D341Med (cell line): ENCODE measurements around the gene SNX7.

Source experiments
- DNase-seq: peaks from one replicate; pipeline ENCODE4 v3.0.0; 2012; ENCODE audit warnings: low spot score

The SNX7 gene, protein sequence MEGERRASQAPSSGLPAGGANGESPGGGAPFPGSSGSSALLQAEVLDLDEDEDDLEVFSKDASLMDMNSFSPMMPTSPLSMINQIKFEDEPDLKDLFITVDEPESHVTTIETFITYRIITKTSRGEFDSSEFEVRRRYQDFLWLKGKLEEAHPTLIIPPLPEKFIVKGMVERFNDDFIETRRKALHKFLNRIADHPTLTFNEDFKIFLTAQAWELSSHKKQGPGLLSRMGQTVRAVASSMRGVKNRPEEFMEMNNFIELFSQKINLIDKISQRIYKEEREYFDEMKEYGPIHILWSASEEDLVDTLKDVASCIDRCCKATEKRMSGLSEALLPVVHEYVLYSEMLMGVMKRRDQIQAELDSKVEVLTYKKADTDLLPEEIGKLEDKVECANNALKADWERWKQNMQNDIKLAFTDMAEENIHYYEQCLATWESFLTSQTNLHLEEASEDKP

DNA sequence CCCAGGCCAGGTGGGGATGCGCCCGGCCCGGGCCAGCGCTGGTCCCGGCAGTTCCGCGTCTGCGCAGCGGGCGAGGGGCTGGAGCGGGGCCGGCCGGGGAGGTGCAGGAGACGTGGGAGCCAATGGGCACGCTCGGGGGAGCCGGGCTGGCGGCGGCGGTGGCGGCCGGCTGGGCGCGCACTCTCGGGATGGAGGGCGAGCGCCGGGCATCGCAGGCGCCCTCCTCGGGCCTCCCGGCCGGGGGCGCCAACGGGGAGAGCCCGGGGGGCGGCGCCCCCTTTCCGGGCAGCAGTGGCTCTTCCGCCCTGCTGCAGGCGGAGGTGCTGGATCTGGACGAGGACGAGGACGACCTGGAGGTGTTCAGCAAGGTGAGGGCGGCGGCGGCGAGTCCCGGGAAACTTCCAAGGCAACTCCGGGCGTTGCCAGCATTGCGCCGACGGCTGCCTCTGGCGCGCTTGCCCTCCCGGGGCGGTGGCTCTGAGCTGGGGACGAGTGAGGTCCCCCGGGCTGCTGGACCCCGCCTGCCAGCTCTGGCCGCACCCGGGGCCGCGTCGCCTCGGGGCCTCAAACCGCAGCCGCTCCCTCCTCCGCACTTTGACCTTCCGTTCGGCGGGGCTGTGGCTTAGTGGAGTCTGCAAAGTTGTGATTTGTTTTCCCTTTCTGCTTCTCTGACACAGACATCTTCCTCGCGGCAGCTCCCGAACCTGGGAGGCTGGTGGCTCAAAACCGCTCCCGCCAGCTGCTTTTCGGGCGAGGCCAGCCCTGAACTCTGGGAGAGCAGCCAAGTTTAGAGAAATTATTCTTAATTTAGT lies at the start of gene SNX7:
Gene SNX7 (plus strand): TSS at position 178 of the 812 bp plus-strand sequence. CDS start 11 bp downstream, at position 189.
- peak; percentile 81 for DNase-seq

DNA sequence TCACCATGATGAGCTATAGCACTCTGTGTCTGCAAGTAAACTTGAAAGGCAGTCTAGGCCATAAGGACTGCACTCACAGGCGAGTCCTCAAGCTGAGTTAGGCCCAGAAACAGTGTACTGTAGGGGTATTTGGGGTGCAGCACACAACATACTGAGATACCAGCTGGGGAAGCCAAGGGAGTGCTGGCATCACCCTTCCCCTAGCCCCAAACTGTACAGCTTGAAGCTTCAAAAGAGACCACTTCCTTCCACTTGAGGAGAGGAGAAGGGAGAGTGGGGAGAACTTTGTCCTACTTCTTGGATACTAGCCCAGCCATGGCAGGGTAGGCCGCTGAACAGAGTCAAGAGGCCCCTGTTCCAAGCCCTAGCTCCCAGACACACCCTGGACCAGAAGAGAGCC lies 24.2 kb upstream of the SNX7 start:
- no peak for DNase-seq

DNA sequence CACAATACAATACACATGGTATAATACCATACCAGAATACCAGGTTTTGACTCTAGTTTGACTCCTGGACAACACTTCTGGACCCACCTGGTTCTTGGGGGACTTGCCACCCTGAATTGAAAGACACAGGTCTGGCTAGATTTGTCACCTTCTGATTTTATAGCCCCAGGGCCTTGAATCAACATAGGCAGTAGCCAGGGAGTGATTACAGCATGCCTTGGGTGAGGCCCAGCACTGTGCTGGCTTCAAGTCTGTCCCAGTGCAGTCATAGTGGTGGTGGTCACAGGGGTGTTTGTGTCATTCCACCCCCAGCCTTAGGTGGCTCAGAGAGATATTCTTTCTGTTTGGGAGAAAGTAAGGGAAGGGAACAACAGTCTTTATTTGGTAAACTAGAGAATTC lies 23.3 kb upstream of the SNX7 start:
- DNase-seq: no peak

DNA sequence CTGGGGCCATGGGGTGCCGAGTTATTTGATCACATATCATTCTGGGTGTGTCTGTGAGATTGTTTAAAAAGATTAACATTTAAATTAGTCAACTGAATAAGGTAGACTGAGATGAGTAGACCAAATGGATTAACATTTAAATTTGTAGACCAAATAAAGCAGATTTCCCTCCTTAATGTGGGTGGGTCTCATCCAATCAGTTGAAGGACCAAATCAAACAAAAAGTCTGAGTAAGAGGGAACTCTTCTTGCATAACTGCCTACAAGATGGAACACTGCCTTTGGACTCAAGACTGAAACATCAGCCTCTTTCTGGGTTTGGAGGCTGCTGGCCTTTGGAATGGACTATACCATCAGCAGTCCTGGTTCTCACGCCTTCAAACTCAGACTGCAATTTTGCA lies 17.0 kb upstream of the SNX7 start:
- DNase-seq: no peak

DNA sequence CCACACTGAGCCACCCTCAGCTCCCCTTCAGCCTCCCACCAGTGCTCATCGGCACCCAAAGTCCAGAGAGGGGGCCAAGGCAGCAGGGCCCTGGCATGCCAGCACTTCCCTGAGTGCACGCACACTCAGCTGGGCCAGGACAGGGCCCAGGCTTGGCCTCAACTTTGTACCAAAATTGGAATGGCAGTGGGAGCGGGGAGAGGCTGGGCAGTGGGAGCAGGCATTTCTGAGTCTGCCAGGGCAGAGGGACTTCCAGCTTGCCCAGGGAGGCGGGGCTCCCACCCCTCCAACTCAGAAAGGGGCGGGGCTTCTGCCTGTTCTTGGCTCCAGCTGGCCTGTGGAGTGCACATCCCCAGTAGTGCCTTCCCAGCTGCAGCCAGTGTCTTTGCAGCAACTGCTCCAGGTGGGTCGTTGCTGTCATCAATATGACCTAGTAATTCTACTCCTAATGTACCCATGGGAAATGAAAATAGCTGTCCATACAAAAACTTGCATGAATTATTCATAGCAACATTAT lies 10.3 kb upstream of the SNX7 start:
- no peak for DNase-seq

DNA sequence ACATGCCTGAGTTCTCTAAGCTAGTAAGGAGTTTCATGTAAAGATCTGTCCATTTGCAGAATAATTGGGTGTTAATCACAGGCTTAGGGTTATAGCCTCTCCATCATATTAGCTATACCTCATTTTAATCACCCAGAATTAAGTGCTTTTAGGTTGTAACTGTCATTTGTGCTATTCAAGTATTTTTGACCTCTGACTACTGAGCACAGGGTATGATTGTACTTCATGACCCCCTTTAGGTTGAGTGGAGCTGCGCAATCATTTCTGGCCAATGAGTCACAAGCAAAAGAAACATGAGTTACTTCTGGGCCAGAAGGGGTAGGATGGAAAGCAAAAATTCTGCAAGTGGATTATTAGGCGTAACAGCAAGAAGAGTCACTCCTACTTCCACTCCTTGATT lies 8.4 kb upstream of the SNX7 start:
- DNase-seq: no peak

DNA sequence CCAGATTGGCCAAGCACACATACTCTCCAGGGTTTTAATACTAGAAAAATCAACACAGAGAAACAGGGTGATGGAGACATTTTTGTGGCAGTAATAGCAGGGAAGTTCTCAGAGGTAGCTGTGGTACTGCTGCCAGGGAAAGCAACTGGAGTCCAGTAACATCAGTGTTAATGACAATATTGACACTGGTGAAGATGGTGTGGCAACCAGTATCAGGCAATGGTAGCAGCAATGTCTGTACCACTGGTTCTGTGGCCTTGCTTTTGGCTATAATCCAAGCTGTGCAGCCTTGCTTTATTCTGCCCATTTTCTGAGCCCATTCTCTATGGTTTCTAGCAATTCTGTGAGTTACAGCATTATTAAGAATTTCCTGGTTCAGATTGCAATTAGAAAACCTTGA lies 1.6 kb upstream of the SNX7 start:
- DNase-seq: no peak

DNA sequence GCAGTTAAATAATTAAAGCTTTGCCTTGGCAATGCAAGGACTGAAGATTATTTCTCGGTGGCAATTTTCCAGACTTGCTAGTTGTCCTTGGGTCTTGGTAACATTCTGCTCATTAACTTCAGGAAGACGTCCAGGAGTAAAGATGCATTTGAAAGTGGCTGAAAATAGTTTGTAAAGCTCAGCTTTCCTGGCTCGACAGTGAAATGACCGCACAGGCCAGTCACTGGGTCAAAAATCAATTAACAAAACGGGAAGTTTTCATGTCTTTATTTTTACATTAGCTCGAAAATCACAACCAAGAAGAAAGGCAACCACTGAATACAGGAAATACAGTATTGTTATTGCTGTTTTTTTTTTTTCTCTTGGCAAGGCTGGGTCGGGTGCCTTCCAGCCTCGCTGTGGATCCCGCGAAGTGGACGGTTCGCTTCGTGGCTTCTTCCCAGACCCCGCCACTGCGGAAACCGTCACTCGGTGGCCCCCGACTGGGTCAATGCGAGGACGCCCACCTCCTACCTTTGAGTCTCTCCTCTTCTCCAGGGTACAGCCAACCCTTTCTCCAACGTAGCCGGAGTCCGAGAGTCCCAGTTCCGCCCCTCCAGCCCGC lies 479 bp upstream of the SNX7 start:
- DNase-seq: no peak

DNA sequence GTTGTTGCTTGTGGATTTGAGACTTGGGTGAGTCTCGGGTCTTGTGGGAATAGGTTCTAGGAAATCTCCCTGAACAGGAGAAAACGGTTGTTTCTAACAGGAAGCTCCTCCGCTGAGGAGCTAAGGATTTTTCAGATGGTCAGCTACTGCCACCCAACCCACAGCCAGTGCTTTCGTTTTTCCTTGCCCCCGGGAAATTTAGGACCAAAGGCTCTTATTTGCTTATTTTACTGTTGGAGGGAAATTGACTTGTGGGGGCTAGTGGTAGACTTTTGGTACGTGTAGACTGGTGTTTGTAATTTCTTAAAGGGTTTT lies 792 bp downstream of the SNX7 start:
- peak; percentile 30 for DNase-seq

DNA sequence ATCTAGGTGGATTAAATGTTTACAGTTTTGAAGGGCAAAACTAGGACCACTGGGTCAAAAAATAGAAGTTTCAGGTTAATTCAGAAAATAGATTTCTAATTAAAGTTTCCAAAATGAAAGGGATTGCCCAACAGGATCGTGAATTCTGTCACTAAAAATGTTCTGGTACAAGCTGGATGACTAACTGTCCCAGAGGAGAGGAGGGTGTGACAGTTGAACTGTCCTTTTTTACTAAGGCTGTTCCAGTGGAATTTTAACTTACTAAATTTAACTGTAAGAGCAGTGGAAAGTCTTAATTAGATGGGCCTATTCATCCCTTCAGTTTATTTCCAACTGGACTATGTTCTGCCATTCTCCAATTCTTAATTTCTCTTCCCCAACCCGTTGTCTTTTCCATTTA lies 7.2 kb downstream of the SNX7 start:
- DNase-seq: no peak

DNA sequence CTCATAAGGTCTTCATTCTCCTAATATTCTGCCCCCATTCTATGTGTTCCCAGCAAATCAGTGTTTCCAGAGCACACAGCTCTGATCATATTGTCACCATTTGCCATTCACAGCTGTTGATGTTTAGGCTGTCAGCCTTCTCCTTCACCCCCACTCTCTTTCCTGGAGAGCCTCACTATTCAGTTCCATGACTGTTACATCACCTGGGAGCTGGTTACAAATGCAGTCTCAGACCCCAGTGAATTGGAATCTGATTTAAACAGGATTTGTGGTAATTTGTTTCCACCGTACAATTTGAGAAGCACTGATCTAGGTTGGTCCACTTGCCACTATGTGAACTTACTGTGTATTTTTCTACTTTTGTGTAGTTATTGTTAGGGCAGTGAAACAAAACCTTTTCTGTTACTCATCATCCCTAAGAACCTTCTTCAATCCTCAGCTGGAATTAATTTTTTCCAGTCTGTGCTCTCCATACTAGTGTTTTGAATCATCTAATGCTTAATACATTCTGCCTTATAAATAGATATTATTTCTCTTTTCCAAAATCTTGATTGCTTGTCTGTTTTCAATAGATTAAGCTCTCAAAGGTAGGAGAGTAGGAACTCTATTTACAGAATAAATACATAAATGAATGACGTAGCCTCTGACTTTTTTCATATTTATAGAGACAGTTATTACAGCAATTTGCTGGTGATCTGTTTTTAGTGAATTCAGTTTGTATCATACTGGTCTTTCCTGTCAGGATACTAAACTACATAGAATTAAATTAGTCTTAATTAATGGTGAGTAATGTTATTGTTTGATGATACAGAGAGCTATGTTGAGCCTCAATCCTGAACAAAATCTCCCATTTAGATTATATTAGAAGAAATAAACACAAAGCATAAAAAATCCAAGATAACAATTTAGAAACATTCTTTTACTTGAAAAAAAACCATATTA lies 8.1 kb downstream of the SNX7 start:
- DNase-seq: no peak

DNA sequence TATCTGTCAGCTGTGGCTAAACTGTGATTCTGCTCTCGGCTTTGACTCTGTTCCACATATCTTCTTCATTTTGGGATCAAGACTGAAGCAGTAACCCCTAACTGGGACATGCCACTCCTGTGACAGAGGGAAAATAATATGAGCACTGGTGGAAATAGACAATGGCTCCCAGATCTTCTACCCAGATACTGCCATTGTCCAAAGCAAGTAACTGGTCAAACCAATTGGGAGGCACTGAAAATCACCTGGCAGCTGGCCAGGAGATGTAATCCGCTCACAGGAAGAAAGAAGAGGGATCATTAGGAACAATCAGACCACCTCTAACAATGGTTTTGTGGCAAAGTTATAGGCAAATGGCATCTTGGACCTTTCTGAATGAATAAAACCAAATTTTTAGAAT lies 10.7 kb downstream of the SNX7 start:
- no peak for DNase-seq

DNA sequence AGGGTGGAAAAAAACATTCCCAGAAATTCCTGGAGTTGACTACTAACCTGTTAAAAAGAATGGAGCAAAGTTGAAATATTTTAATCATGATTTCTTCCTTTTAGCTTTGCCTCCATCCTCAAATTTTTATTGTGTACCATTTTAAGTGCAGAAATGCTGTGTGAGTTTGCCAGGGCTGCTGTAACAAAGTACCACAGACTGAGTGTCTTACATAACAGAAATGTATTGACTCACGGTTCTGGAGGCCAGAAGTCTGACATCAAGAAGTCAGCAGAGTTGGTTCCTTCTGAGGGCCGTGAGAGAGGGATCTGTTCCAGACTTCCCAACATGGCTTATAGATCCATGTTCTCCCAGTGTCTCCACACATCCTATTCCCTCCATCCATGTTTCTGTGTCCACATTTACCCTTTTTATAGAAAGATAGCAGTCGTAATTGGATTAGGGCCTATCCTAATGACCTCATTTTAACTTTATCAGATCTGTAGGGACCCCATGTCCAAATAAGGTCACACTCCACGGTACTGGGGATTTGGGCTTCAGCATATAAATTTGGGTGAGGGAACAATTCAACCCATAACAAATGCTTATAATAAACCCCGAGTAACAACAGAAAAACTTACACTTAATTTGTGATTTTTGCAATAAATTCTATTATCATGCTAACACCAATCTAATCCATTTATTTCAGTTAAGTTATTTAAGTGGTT lies 12.7 kb downstream of the SNX7 start:
- no peak for DNase-seq

DNA sequence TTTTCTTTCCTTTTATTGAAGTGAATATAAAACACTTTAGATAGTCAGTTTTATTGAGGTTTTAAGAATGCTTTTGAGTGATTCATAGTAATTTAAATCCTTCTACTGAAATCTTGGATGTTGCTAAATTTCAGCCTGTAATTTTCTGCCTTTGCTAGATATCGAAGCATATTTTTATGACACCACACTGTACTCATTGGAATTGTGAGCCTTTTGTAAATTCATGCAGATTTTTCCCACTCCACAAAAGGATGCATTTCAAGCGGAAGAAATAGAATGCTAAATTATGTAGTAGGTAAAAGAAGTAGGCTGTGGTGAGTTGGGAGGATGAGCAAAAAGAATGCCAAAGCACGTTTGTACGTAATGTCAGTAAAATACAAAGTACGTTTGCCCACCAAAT lies 13.8 kb downstream of the SNX7 start:
- DNase-seq: no peak

DNA sequence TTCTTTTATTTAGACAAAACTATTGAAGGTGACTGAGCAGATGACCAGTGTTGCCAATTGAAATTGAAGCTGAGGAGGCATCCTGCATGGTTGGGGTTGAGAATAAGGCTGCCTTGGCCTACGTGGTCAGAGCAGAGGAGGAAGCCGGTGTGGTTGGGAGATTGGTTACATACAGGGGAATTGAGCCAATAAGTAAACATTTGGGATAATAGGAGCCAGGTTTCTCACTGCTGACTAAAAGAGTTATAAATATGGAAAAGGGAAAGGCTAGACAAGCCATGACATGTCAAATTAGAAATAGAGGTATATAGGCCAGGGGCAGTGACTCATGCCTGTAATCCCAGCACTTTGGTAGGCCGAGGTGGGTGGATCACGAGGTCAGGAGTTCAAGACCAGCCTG lies 15.8 kb downstream of the SNX7 start:
- no peak for DNase-seq

DNA sequence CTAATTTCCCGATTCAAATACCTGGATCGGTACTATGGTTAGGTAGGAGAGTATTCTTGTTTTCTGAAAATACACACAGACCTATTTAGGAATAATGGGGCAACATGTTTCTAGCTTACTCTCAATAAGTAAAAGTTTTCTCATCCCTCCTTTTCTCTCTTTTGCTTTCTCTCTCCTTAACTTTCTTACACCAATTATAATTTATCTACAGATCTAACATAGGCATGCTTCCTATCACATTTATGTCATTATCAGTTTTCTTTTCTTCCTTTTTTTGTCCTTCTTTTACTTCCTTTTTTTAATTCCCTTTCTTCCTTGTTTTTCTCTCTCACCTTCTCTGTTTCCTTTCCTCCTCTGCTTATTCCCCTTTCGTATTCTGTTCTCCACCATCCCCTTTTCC lies 20.3 kb downstream of the SNX7 start:
- DNase-seq: no peak

DNA sequence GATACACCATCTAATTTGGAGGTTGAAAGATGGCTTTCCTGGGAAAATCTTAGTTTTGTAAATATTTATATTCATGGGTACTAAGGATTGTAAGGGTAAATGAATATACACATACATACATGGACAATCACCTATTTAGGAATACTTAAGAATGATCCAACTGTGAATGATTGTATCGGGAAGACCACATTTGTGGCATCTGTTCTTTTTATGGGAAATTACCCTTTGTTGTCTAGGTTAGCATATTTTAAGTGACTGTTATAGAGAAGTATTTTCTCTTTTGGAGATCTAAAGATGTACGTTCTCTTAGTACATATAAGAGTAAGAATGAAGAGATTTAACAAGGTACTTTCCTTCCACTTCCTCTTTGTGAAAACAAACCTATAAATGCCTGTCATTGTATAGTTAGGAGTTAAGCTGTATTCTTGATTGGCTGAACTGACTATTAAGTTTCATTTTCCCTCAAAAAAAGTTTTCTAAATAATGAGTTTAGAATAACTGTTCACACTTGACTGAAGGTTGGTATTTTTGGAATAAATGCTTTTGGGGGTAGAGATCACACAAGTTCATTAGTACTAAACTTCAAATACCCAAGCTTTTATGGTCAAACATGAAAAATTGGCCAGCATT lies 26.7 kb downstream of the SNX7 start:
- no peak for DNase-seq

DNA sequence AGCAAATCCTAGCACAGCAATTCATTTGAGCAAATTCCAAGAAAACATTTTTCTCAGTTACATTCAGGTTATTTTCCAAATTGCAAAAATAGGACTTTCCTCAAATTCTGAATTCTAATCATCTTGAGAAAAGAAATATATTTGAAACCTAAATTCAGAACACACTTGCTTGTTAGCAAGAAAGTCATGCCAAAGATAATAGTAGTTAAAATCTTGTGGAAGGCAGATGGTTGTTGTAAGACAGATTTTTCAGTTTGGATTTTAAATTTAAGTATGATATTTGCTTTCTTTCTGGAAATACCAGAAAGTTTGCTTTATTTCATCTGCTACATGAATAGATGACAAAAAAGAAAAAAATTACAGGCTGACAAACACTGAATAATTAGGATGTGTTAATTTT lies 29.1 kb downstream of the SNX7 start:
- DNase-seq: no peak

DNA sequence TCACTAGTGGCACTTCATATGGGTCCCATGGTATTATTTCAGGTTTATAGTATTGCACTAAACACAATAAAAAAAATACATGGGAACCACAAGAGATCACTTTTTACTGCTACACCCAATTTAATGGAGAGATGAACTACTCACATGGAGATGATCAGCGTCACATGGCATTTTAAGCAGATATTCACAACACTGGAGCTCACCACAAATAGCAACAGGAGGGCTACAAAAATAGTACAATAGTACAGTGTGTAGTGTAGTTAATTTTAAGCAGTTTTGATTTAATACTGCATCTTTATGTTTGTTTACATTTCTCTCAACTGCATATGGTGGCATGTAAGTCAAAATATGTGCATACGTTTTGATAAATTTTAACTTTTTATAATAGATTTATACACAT lies 31.0 kb downstream of the SNX7 start:
- no peak for DNase-seq

DNA sequence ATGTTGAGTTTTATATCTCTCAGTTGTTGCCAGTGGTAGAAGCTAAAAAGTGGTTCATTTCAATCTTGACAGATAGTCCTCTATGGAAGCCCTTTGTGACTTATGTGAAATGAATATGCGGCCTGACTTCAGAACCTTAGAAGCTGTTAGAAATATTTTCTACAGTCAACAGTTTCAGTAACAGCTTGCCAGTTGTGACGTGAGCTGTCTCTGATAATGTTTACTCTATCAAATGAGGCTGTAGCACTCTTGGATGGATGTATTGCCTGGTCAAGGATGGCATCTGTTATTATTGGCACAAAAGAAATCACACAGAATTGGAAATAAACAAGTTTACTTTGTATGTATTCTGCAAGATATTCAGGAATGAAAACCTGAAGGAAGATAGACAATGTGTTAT lies 31.9 kb downstream of the SNX7 start:
- no peak for DNase-seq

DNA sequence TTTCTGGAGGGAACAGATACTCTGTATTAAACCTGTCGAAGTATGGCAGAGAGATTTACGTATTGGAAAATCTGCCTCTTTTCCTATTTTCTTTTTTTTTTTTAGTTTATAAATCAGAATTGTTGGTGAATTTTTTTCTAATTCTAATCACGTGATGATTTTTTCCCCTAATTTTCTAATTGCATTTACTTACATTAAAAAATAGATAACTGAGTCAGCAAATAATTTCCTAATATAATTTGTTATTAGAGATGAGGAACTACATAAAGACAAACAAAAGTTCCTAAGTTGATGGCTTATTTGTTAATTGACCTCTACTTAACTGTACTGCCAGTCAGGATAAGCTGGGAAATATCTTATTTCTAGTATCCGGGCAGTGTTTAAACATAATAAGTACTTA lies 34.6 kb downstream of the SNX7 start:
- DNase-seq: no peak
